HuH-7 (cell line): ENCODE results near the gene ATXN7L1.
"Not testable (repeated sequence)": the region's sequence is repeated elsewhere in the genome, so short reads cannot be mapped to it uniquely, and the experiment has no call there.

Experiments used
- DNase-seq: peaks from one replicate; pipeline ENCODE4 v3.0.0; 2011; ENCODE audit warnings: low spot score

Gene ATXN7L1

DNA sequence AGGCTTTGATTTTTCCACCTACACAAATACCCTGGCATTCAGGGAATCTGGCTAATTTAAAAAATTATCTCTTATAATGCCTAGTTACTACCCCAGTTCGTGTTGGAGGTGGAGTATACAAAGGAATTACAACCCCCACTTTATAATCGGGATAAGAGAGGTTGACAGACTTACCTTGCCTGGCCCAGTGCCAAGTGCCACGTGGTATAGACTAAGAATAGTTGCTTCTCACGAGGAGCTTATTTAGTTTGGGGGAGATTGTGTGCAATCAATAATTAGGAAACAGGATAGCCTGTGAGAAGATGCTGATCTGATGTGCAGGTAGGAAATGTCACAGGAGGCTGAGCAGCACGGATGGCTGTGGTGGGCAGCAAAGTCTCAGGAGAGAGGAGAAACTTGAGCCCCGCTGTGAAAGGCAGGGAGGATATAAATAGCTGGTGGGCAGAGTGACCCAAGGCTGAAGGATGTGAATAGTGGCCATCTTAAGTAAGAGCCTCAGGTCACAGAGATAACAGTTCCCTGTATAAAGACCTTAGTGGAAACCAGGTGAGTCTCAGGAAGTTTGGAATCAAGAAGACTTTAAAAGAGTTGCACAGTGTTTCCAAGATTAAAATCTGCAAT lies 11.3 kb upstream of the ATXN7L1 start:
- DNase-seq = no peak

DNA sequence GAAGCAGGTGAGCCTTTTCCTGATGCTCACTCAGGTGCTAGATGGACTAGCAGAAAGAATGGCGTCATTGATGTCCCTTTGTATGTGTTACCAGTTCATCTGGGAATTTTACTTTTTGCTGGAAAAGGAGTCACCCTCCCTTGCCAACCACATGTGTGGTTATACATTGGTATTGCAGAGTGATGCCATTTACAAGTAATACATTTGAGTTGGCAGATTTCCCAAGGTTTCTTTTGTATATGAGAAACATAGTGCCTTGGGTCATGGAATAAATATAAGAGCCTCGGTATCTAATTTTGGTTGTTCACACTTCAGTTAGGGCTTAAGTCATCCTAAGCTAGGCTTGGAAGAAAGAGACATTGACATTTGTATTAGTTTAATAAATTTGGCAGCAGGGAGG lies 10.4 kb upstream of the ATXN7L1 start:
- no peak for DNase-seq

DNA sequence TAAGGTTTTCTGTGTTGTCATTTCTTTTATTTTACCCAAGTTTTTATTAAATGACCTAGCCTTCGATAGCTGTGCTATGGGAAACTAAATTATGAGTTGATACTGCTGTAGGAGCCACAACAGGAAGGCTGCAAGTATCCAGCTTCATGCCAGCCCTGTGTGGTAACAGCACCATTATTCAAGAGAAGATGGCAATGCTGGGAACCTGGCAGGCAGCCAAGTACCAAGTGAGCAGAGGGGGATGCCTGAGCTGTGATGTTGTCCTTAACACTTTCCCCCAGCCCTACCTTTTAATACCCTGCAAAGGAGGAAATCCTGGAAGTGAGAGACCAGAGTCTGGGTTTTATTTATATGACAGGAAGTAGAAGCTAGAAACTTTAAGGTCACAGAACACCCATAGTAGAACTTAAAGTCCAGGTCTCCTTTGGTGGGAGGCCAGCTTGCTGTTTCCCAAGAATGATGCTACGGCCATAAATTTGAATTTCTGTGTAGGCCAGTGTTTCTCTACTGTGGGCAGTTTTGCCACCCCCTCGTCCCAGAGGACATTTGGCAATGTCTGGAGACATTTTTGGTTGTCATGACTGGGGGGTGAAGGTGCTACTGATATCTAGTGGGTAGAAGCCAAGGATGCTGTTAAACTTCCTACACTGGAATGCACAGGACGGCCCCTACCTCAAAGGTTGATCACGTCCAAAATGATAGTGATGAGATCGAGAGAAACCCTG lies 9.2 kb upstream of the ATXN7L1 start:
- no peak for DNase-seq

DNA sequence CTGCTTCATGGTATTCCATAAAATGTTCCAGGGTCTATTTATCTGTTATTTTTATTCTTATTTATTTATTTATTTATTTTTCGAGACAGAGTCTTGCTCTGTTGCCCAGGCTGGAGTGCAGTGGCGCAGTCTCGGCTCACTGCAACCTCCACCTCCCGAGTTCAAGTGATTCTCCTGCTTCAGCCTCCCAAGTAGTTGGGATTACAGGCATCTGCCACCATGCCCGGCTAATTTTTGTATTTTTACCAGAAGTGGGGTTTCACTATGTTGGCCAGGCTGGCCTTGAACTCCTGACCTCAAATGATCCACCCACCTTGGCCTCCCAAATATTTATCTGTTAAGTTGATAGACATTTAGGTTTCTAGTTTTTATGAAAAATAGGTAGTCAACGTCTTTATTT lies 6.8 kb upstream of the ATXN7L1 start:
- DNase-seq = not testable (repeated sequence)

DNA sequence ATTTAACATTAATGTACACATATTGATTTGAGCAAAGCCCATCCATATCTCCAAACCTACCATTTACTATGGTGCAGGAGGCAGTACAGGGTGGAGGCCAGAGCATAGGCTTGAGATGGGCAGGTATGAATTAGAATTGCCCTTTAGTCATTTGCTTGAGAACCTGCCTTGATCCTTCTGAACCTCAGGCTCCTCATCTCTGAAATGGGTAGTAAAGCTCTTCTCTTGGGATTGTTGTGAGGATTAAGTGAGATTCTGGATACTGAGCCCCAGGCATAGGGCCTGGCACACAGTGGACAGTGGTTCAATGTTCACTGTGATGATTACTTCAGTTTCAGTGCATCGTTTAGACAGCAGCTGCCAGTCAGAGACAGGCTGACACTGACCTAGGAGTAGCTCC lies 5.0 kb upstream of the ATXN7L1 start:
- no peak for DNase-seq

DNA sequence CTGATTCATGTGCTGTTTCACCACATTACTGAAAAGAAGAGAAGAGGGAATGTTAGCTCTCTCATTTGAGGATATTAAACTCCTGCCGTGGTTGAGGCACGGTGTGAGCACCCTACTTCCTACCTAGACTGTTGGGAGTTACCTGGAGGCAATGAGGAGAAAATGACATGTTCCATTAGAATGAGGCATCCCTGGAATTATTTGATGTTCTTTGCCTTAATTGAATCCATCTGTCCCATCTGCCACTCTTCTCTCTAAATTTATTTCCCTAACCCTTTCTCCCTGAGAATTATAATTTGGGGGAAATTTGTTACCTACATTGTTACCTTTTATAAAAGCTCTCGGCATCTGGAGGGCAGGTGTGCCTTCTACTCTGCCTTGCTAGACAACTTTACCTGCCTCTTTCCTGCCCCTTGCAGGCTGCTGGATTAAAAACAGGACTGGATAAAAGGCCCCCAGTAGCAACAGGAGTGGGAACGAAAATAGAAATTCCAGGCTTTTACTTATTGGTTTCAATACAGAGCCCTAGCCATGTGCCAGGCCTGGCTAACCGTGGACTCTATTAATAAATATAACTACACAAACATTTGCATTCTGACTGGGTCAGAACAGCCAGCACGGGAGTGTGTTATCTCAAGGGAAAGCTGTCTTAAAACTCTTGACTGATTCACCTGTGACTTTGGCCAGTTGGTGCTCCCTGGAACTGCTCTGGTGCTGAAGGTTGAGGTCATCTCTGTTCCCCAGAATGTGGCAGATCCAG lies 4.4 kb upstream of the ATXN7L1 start:
- DNase-seq = no peak

DNA sequence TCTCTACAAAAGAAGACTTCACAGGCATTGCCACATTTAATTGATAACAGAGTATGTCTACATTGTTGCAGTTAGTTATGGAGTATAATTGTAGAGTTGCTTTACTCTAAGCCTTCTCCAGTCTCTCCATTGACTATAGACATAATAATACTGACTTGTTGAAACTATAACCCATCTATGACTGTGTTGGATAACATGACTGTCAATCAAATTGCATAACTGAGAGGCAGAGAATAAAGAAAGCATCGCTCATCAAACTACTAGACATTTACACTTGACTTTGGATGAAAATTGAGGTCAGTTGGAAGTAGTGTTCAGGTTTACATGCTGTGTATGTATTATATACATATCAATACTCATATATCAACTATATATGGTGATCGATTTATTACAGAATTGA lies 3.4 kb upstream of the ATXN7L1 start:
- DNase-seq = no peak

DNA sequence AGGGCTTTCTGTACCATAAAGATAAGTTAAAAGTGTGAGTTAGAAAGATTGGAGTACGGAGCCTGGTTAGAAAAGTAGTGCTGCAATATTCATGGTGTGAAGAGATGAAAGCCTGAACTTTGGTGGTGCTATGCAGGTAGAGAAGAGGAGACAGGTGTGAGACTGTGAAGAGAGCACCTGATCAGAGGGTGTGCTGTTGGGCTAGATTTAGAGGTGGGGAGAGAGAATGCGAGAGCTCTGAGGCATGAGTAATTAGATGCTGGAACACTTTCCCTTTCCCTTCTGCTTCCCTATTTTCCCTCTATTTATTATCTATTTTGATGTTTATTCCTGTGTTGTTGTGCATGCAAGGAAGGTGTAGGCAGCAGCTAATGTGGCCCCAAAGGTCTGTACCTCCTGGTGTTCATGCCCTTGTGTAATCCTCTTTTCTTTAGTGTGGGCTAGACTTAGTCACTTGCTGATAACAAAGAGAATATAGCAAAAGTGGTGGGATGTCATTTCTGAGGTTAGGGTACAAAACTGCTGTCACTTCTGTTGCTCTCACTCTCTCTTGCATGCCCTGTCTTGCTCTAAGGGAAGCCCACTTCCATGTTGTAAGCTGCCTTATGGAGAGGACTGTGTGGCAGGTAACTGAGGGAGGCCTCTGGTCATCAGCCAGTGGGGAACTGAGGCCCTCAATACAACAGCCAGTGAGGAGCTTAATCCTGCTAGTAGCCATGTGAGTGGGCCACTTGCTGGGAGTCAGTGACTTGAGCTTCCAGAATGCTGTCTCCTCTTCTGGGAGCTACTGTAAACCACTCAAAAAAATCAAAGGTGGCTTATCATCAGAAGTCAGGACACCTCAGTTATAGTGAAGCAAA lies 2.6 kb upstream of the ATXN7L1 start:
- DNase-seq = no peak

DNA sequence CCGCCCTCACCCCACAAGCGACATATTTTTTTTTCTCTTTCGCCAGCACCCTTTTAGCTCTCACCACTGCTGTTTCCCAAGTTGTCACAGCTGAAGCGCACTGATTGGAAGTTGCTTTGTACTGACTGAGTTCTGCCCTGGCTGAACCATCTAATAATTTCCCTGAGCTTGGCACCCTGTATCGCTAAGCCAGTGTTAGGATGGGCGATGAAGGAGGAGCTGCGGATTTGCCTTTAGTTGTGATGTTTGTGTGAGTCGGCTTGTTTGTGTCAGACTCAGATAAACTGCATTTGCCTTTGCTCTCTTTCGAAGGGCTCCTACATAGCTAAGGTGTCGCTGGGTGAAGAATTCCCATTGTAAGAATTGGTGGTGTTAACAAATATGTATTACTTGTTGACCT lies 1.3 kb upstream of the ATXN7L1 start:
- DNase-seq = no peak

DNA sequence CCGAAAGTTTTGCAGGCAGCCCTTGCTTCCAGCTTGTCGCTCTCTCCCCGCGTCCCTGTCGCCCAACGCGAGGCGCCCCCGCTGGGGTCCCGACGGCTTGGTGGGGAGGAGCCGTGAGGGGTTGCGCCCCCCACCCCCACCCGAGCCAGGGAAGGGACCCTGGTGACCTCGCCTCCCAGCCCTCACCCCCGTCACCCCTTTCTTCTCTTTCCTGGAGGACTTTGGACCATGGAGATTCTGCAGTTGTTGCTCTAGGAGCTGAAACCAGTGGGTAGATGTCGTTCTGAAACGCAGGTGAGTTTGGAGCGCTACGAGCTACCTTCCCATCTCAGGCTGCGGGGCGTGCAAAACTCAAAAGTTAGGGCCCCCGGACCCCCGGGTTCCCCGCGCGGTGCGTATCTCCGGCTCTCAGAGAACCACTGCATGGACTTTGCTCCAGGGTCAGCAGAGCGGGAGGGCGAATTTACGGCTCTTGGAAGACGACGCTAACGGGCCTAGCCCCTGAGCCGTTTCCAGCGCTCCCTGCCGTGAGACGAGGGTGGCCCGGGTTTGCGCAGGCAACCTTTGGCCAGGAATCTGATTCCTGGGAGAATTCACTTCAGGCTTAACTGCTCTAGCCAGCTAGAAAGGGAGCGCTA lies 684 bp upstream of the ATXN7L1 start:
- peak; percentile 61 for DNase-seq

DNA sequence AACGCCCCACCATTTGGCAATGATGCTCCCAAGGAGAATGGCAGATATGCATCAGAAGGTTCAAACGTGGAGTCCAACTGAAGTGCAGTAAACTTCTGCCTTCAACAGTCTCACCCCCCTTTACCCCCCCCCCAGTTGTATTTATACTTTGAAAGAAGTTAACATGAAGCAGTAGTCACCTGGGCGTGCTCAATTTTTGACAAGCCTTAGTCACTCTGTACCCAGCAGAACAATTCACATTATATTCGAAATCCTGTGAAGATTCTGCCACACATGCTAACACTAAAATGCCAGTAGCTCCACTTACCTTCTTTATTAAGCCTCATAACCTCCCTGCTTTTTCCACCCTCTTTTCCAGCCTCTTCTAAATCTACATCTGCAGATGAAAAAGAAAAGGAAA lies 894 bp downstream of the ATXN7L1 start:
- DNase-seq = no peak

DNA sequence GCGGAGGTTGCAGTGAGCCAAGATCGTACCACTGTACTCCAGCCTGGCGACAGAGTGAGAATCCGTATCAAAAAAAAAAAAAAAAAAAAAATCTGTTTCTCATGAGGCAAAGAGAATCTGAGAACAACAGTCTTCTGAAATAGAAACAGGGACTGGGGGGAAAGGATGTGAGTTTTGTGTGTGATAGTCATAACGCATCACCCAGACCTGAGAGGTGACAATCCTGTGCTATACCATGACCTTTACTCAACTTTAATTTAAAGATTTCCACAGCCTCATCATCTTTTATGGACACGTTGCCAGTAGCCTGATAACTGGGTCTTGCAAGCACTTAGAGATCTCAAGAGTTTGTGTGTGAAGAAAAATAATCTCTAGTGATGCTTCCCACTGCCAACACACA lies 2.3 kb downstream of the ATXN7L1 start:
- no peak for DNase-seq

DNA sequence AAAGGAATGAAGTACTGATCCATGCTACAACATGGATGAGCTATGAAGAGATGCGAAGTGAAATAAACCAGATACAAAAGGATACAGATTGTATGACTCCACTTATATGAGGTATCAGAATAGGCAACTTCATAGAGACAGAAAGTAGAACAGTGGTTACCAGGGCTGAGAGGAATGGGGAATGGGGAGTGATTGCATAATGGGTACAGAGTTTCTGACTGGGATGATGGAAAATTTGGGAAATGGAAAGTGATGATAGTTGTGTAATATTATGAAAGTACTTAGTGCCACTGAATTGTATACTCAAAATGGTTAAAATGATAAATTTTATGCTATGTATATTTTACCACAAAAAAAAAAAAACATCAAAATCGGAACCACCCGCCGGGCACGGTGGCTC lies 3.9 kb downstream of the ATXN7L1 start:
- no peak for DNase-seq

DNA sequence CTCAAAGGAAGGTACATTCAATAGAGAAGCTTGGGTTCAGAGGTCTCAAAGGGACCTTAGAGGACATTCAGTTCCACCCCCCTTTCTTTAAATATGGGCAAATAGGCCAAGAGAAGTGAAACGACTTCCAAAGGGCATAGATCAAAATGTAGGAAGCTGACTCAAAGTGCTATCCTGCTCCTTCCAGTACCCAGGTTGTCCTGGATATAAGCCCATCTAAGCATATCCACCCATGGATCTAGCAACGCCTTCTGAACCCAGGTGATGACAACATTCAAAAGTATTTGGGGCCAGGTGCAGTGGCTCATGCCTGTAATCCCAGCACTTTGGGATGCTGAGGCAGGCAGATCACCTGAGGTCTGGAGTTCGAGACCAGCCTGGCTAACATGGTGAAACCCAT lies 5.3 kb downstream of the ATXN7L1 start:
- no peak for DNase-seq

DNA sequence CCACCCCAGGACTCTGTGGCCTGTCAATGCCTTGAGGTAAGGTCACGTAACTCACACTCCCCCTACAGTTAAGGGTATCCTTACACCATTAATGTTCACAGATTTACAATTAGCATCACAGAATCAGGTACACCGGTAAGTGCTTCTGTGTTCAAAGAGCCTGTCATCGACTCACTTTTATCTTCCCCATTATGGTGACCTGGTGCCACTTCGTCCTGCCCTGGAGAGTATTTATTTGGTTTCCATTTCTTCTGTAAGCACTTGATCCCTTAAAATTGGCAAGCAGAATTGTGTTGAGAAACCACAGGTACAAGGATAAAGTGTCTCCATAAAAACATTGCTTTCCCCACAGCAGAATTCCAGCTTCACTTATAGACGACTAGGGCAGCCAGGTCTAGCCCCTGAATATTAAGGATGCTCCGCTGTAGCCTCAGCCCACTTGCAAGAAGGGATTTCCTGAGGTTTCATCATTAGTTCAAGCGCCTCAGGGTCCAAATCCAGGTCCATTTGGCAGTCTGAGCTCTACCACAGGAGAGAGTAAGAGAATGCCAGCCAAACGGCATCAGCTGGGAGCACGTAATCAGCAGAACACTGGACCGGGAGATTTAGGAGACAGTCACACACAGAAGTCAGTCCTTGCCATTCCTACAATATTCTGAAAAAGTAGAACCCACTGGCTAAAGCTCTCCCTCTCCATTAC lies 10.1 kb downstream of the ATXN7L1 start:
- no peak for DNase-seq

DNA sequence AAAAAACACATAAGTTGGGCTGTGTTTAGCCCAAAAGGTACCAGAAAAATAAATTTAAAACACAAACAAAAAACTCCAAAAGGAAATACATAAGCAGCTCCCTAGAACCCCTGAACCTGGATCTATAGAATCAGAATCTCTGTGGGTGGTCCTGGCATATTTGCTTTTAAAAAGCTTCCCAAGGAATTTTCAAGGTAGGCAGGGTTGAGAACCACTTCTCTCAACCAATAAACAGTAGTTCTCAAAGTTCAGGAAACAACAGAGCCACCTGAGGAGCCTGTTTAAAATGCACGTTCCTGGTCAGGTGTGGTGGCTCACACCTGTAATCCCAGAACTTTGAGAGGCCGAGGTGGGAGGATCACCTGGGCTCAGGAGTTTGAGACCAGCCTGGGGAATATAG lies 12.5 kb downstream of the ATXN7L1 start:
- no peak for DNase-seq

DNA sequence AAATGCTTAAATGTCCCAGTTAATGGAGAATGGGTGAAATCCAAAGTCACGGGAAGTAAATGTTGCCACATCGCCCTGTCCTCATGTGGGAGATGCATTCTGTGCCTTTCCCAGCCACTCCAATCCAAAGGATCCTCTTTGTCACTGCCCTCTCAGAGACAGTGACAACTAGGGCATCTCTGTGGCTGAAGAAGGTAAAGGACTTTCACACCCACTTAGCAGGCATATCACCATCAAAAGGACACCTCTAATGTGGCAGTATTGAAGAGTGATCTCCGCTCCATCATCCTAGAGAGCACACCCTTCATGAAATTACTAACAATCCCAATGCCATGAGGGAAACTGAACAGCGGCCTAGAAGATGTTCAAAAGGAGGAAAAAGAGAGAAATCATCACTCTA lies 13.6 kb downstream of the ATXN7L1 start:
- no peak for DNase-seq

DNA sequence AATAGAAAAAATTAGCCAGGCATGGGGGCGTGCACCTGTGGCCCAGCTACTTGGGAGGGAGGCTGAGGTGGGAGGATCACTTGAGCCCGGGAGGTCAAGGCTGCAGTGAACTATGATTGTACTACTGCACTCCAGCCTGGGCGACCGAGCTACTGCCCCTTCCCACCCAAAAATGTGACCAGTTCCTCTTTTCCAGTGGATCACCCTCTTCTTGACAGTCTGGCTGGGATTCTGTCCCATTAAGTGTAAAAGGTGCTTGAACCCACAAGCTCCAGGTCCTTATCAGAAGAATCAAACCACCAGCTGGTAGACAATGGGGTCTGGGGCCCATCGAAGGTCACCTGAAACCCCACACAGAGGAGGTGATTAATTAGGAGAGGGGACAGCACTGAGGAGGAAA lies 14.1 kb downstream of the ATXN7L1 start:
- DNase-seq = no peak

DNA sequence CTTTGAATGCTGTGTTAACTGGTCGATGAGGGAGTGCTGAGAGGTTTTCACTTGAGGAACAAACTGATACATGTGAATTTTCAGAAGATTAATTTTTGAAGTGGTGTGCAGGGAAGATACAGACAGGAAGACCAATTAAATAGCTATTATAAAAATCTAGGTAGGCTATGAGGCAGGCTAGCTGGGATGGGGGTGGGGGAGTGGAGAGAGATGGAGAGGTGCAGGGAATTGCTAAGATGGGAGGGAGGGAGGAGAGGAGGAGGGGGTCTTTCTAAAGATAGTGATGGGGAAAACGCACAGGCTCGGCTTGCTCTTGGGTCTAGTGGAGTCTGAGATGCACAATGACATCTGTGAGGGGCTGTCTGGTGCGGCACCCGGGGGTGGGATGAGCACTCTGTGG lies 15.2 kb downstream of the ATXN7L1 start:
- DNase-seq = no peak

DNA sequence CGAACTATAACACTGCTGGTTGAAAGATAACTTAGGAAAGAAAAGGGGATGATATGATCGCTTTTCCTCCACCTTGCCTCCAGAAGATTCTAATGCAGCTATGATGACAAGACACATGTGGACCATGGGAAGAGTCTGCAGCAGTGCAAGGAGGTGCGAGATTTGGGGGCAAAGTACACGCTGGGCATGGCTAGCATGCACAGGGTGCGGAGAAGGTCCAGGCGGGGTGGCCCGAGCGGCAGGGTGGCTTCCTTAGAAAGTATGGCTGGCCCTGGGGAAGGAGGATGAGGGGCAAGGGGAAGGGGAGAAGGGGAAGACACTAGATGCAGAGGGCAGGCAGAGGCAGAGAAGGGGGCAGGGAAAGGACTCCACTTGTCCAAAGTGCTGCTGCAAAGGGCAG lies 15.6 kb downstream of the ATXN7L1 start:
- no peak for DNase-seq
